PFSK-1 (cell line): ENCODE data around the gene ITPR3.

Experiments
- FOXP2 ChIP-seq: optimal IDR thresholded peaks from 2 replicates; pipeline ENCODE3; 2011; ENCODE audit warnings: borderline replicate concordance, control low read depth, inconsistent platforms; ENCODE audit not compliant: insufficient read depth; ENCODE audit errors: extremely low read length, extremely low read depth
- POLR2AphosphoS5 ChIP-seq: IDR thresholded peaks from 2 replicates; pipeline ENCODE4 v1.6.1; 2012; ENCODE audit warnings: low read depth, mild to moderate bottlenecking, control low read depth, low read length, moderate library complexity
- REST ChIP-seq, 2 experiments: IDR thresholded peaks; 2 replicates each; pipeline versions ENCODE4 v1.6.1 to v1.8.0; 2011 to 2012; ENCODE audit warnings: low read depth in 2 of 2, low read length in 2 of 2, control low read depth in 1 of 2, inconsistent platforms in 1 of 2, mild to moderate bottlenecking in 1 of 2, moderate library complexity in 1 of 2; ENCODE audit not compliant: insufficient read depth in 1 of 2
- SIN3A ChIP-seq: IDR thresholded peaks from 2 replicates; pipeline ENCODE4 v1.6.1; 2012; ENCODE audit warnings: mild to moderate bottlenecking, low read length, moderate library complexity, borderline replicate concordance; ENCODE audit not compliant: insufficient read depth
- TAF1 ChIP-seq: IDR thresholded peaks from 2 replicates; pipeline ENCODE4 v1.6.1; 2012; ENCODE audit warnings: low read length, control low read depth, borderline replicate concordance; ENCODE audit not compliant: insufficient read depth

Gene ITPR3

GRCh38 chr6:33685411-33686224 lies 64.5 kb downstream of the ITPR3 start:
- TF ChIP-seq POLR2AphosphoS5 (no peak), TAF1 (no peak), SIN3A (no peak), REST (IDR thresholded peaks at IDR 0.05; ENCODE audit: insufficient read depth in 1 of 2, low read depth in 2 of 2, low read length in 2 of 2) (no peak), FOXP2 (no peak)

- TF ChIP-seq SIN3A, result no peak
- TF ChIP-seq REST (IDR thresholded peaks at IDR 0.05; ENCODE audit: insufficient read depth in 1 of 2, low read depth in 2 of 2, low read length in 2 of 2), result no peak
- no peak for TF ChIP-seq TAF1
- no peak for TF ChIP-seq FOXP2
- TF ChIP-seq POLR2AphosphoS5, result no peak
Measured at GRCh38 chr6:33686225-33686924, 65.3 kb downstream of the ITPR3 start.

- TF ChIP-seq FOXP2 (no peak), POLR2AphosphoS5 (no peak), SIN3A (no peak), TAF1 (no peak), REST (IDR thresholded peaks at IDR 0.05; ENCODE audit: insufficient read depth in 1 of 2, low read depth in 2 of 2, low read length in 2 of 2) (no peak)
Measured at GRCh38 chr6:33686981-33687975, 66.2 kb downstream of the ITPR3 start.

GRCh38 chr6:33688006-33688405 lies 66.9 kb downstream of the ITPR3 start:
- TF ChIP-seq REST (IDR thresholded peaks at IDR 0.05; ENCODE audit: insufficient read depth in 1 of 2, low read depth in 2 of 2, low read length in 2 of 2) (no peak), TAF1 (no peak), FOXP2 (no peak), SIN3A (no peak), POLR2AphosphoS5 (no peak)
